Tibial nerve (tissue), 4 donors: ENCODE results near the gene PRELID1. TPM values are rescaled to one million over a fixed set of nuclear protein-coding genes. Genes with fewer than 3 reads are reported as not detected.

Source experiments
- DNase-seq, 2 donors: peaks; one replicate each; pipeline ENCODE4 v3.0.0-alpha.2; 2019; ENCODE audit warnings: low spot score in 2 of 2
- H3K27ac ChIP-seq, 4 donors: fragments of 200-600 bp; sonication (generic) in 3 of 4; one replicate each; pipeline ENCODE4 v1.5.1; 2017 to 2019; ENCODE audit warnings: mild to moderate bottlenecking in 1 of 4
- H3K27me3 ChIP-seq, 2 donors: fragments of 200-600 bp; sonication (generic) in 1 of 2; one replicate each; pipeline versions ENCODE4 v1.5.1 to v1.6.0; 2017 to 2019
- H3K36me3 ChIP-seq, 3 donors: fragments of 200-600 bp; sonication (generic); one replicate each; pipeline ENCODE4 v1.5.1; 2018 to 2019
- H3K4me1 ChIP-seq, 4 donors: fragments of 200-600 bp; sonication (generic) in 3 of 4; one replicate each; pipeline ENCODE4 v1.5.1; 2017 to 2019
- H3K4me3 ChIP-seq, 4 donors: fragments of 200-600 bp; sonication (generic) in 3 of 4; one replicate each; pipeline ENCODE4 v1.5.1; 2017 to 2019; ENCODE audit warnings: mild to moderate bottlenecking in 1 of 4, moderate library complexity in 1 of 4
- H3K9me3 ChIP-seq, 4 donors: fragments of 200-600 bp; sonication (generic) in 3 of 4; one replicate each; pipeline ENCODE4 v1.5.1; 2017 to 2019
- EP300 ChIP-seq, 2 donors: sonication (generic); formaldehyde crosslinking; IDR thresholded peaks; one replicate each; pipeline ENCODE4 v1.6.1; 2017; ENCODE audit warnings: antibody characterized with exemption in 2 of 2, mild to moderate bottlenecking in 1 of 2
- POLR2A ChIP-seq, 2 donors: fragments of 450-650 bp; IDR thresholded peaks; one replicate each; pipeline ENCODE4 v1.6.1; 2017; ENCODE audit warnings: antibody characterized with exemption in 2 of 2, mild to moderate bottlenecking in 2 of 2, moderate library complexity in 2 of 2
- WGBS, 2 donors: methylation state at CpG; one replicate each; pipeline ENCODE4 v1.1.5; 2018; 5-methylcytosine and 5-hydroxymethylcytosine counted together
- total RNA-seq, 4 donors: library from RNA; depleted of rRNA; stranded (reverse); fragments of >200 nt; gene quantifications; one replicate each; pipeline ENCODE4 v1.1.0, GENCODE V29; 2016
- TF ChIP-seq, protein P1 (sequence below), 5 experiments: fragments of 200-600 bp in 3 of 5; fragments of 450-650 bp in 2 of 5; sonication (generic) in 3 of 5; IDR thresholded peaks; one replicate each; pipeline ENCODE4 v1.5.1; 2016 to 2019; ENCODE audit warnings: antibody characterized with exemption in 5 of 5, mild to moderate bottlenecking in 3 of 5, moderate library complexity in 2 of 5

The PRELID1 gene
- total RNA-seq, 4 donors from 2014 or later, result 52.6 to 87.0 (median 65.2) TPM

DNA sequence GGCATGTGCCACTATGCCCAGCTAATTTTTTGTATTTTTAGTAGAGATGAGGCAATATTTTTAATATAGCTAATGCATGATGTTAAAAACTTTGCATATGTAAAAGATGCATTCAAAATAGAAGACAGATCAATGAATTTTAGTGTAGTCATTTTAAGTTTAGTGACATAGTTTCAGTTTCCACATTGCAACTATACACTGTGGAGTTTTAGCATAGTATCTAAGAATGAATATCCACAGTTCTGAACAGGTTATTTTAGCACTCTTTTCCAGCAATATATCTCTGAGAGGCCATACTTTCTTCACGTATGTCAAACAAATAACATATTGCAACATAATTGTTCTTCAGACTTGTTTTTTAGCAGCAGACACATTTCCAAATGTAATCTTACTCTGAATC lies 39.4 kb upstream of the PRELID1 start:
- H3K9me3 ChIP-seq, result no peaks in the 10 kb centered on the region

DNA sequence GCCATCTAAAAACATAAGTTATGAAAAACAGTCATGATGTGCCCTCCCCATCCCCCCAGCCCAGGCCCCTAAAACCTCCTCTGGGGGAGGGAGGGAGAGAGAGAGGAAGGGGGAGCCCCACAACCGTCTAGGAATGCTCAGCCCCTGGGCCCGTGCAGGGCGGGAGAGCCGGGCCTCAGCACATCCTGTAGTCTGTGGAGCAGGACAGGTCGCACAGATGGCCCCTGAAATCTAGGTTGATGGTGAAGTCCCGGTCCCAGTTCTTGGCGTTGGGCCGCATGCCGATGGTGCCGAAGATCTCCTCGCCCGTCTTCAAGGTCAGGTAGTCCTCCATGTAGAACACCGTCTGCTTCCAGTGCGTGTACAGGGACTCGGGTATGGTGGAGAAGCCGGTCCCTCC lies 38.2 kb upstream of the PRELID1 start:
- peaks cover 0 to 79% (median 14%) of the 10 kb centered on the region in 3 donors for H3K36me3 ChIP-seq
- no peak overlapping the region for H3K27ac ChIP-seq
- H3K27me3 ChIP-seq, result no peaks in the 10 kb centered on the region
- no peak overlapping the region for H3K4me3 ChIP-seq
- TF ChIP-seq POLR2A (IDR thresholded peaks at IDR 0.05) (no peak), EP300 (IDR thresholded peaks at IDR 0.05) (no peak)
- TF ChIP-seq, protein P1, sequence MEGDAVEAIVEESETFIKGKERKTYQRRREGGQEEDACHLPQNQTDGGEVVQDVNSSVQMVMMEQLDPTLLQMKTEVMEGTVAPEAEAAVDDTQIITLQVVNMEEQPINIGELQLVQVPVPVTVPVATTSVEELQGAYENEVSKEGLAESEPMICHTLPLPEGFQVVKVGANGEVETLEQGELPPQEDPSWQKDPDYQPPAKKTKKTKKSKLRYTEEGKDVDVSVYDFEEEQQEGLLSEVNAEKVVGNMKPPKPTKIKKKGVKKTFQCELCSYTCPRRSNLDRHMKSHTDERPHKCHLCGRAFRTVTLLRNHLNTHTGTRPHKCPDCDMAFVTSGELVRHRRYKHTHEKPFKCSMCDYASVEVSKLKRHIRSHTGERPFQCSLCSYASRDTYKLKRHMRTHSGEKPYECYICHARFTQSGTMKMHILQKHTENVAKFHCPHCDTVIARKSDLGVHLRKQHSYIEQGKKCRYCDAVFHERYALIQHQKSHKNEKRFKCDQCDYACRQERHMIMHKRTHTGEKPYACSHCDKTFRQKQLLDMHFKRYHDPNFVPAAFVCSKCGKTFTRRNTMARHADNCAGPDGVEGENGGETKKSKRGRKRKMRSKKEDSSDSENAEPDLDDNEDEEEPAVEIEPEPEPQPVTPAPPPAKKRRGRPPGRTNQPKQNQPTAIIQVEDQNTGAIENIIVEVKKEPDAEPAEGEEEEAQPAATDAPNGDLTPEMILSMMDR (IDR thresholded peaks at IDR 0.05), result no peak
- no peak for DNase-seq
- H3K9me3 ChIP-seq, result no peaks in the 10 kb centered on the region
- 82 to 92% methylated on average over 10 to 16 of the region's 16 CpGs for WGBS, 2 donors
- no peaks in the 10 kb centered on the region for H3K4me1 ChIP-seq

More for the DNA sequence above, 39.4 kb upstream of the PRELID1 start:
- Histone ChIP-seq H3K36me3 (peaks cover 0 to 79% (median 14%) of the 10 kb centered on the region in 3 donors), H3K27ac (no peak overlapping the region), H3K4me3 (no peak overlapping the region), H3K4me1 (no peaks in the 10 kb centered on the region), H3K27me3 (no peaks in the 10 kb centered on the region)
- no peak for DNase-seq
- TF ChIP-seq EP300 (IDR thresholded peaks at IDR 0.05), result no peak
- WGBS, 2 donors, result 65 to 74% methylated on average over 1 of the region's 1 CpG

DNA sequence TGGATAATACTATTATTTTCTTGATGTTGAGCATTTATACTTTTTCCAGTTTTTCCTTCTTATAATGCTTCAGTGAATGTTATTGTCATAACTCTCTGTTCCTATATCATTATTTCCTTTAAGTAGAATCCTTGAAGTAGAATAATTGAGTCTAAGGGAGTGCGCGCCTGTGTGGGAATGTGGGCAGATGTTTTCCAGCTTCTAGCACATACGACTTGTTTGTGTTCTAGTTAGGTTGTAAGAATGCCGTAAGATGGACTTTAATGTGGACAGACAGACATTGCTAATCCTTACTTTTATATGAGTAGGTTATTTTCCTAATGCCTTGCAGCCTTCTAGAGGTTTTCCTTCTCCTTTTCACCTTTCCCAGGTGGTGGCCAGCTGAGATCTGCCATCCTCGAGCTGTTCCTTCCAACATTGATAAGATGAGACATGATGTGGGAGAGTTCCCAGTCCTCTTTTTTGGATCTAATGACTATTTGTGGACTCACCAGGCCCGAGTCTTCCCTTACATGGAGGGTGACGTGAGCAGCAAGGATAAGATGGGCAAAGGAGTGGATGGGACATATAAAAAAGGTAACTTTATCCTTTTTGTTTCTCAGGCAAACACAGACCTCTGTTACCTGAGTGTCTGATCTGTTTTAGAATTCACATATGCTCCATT lies 34.2 kb upstream of the PRELID1 start:
- no peaks in the 10 kb centered on the region for H3K9me3 ChIP-seq
- DNase-seq, result no peak
- no peaks in the 10 kb centered on the region for H3K27me3 ChIP-seq
- 91 to 93% methylated on average over 7 of the region's 7 CpGs for WGBS, 2 donors
- H3K4me1 ChIP-seq, result no peaks in the 10 kb centered on the region
- H3K36me3 ChIP-seq, result peaks cover 0 to 78% (median 19%) of the 10 kb centered on the region in 3 donors
- no peak overlapping the region for H3K27ac ChIP-seq
- H3K4me3 ChIP-seq, result no peak overlapping the region
- TF ChIP-seq EP300 (IDR thresholded peaks at IDR 0.05) (no peak), POLR2A (IDR thresholded peaks at IDR 0.05) (no peak)
- TF ChIP-seq, protein P1 (IDR thresholded peaks at IDR 0.05), result no peak

DNA sequence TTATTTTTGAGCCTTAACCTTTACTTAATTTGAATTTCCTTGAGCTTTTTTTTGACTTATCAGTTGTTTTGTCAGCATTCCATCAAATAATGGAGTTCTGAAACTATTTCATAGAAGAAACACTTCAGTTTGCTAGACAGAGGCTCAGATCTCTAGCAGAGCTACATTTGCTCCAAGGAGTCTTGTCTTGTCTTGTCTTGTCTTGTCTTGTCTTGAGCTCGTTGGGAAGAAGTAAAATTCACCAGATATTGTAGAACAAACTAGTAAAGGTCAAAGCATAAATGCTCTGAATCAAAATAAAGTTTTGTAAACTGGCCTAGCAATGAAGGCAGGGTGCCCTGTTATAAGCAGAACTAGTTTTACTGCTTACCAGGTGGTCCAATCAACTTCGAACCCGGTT lies 33.6 kb upstream of the PRELID1 start:
- no peak for DNase-seq
- no peak overlapping the region for H3K27ac ChIP-seq
- no peak overlapping the region for H3K4me3 ChIP-seq
- H3K27me3 ChIP-seq, result no peaks in the 10 kb centered on the region
- H3K4me1 ChIP-seq, result no peaks in the 10 kb centered on the region
- no peaks in the 10 kb centered on the region for H3K9me3 ChIP-seq
- H3K36me3 ChIP-seq, result peaks cover 0 to 84% (median 19%) of the 10 kb centered on the region in 3 donors
- WGBS, 2 donors, result 55 to 74% methylated on average over 3 of the region's 3 CpGs
- TF ChIP-seq POLR2A (IDR thresholded peaks at IDR 0.05), result no peak
- TF ChIP-seq, protein P1 (IDR thresholded peaks at IDR 0.05), result no peak
- TF ChIP-seq EP300 (IDR thresholded peaks at IDR 0.05), result no peak

DNA sequence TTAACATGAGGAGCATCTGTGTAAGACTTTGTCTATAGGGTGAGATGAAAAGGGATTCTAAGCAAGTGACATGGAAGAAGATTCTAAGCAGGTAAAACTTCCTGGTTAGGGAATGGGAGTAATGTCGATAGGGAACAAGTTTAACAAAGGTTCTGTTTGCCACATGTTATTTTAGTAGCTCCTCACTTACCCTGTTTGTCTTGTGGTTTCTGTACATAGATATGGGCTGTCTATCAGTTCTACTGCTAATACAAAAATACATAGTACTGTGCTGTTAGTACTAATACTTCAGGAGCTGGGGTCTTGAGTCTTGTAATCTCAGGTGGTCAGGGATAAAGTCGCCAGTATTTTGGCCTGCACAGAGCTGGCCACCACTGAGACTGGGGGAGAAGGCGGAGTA lies 32.9 kb upstream of the PRELID1 start:
- H3K27ac ChIP-seq, result no peak overlapping the region
- no peaks in the 10 kb centered on the region for H3K4me1 ChIP-seq
- H3K36me3 ChIP-seq, result peaks cover 0 to 86% (median 19%) of the 10 kb centered on the region in 3 donors
- DNase-seq, result no peak
- 88 to 90% methylated on average over 3 of the region's 3 CpGs for WGBS, 2 donors
- H3K27me3 ChIP-seq, result no peaks in the 10 kb centered on the region
- no peaks in the 10 kb centered on the region for H3K9me3 ChIP-seq
- no peak overlapping the region for H3K4me3 ChIP-seq
- TF ChIP-seq POLR2A (IDR thresholded peaks at IDR 0.05) (no peak), EP300 (IDR thresholded peaks at IDR 0.05) (no peak)
- TF ChIP-seq, protein P1 (IDR thresholded peaks at IDR 0.05), result no peak
